DOHH2 (cell line): ENCODE measurements around the gene ADSS2.

Experiments used
- CTCF ChIP-seq: fragments of 200-600 bp; sonication (generic); IDR thresholded peaks from one replicate; pipeline ENCODE4 v1.5.1; 2014; ENCODE audit warnings: antibody characterized with exemption, mild to moderate bottlenecking, low read depth, low read length; ENCODE audit not compliant: poor library complexity, severe bottlenecking
- EZH2phosphoT487 ChIP-seq: fragments of 200-600 bp; sonication (generic); IDR thresholded peaks from 2 replicates; pipeline ENCODE4 v1.6.1; 2017; ENCODE audit warnings: borderline replicate concordance, mild to moderate bottlenecking, antibody characterized with exemption, low read length, moderate library complexity, mixed read lengths

- TF ChIP-seq CTCF (no peak), EZH2phosphoT487 (no peak)
Measured at GRCh38 chr1:244424649-244425334, 26.9 kb downstream of the ADSS2 start.
